Non-pigmented ciliary epithelial cell (primary cell): ENCODE measurements around the gene FAM163B.

ENCODE experiments used
- DNase-seq: peaks from one replicate; pipeline ENCODE4 v3.0.0-alpha.2; 2010; ENCODE audit warnings: low read depth

Gene FAM163B

DNA sequence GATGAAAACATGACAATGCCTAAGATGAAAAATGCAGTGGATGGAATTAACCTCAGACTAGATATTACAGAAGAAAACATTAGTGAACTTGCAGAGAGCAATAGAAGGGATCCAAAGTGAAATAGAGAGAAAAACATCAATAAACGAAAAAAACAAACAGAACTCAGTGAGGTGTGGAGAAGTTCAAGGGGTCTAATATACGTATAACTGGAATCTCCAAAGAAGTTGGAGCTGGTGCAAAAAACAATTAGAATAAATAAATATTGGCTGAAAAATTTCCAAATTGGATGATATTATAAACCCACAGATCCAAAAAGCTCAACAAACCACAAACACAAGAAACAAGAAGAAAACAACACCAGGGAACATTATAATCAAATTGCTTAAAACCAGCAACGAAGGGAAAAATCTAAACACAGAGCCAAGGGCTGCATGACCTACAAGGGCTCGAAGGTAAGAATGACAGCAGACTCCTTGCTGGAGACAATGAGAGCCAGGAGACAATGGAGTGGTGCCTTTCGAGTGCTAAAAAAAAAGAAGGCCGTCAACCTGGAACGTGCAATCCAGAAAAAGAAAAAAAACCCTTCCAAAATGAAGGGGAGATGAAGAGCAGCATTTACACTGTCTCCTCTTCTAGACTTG lies 11.8 kb downstream of the FAM163B start:
- DNase-seq, result no peak

GRCh38 chr9:133595910-133596309 lies 13.3 kb downstream of the FAM163B start:
- no peak for DNase-seq

DNA sequence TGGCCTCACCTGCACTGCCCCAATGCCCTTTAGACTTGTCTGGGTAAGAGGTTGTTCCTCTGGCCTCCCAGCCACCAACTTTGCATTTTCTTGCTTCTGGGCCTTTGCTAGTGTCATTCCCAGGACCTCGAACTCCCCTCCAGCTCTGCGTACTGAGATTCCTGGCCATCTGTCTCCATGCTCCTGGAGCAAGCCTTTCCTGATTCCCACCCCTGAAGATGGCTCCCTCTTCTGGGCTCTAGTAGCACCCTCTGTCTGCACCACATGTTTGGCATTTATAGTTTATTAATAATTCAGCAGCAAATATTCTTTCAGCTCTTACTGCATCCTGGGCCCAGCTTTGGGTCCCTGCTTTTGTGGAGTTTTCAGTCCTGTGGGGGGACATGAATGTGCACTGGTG lies 14.9 kb downstream of the FAM163B start:
- no peak for DNase-seq

DNA sequence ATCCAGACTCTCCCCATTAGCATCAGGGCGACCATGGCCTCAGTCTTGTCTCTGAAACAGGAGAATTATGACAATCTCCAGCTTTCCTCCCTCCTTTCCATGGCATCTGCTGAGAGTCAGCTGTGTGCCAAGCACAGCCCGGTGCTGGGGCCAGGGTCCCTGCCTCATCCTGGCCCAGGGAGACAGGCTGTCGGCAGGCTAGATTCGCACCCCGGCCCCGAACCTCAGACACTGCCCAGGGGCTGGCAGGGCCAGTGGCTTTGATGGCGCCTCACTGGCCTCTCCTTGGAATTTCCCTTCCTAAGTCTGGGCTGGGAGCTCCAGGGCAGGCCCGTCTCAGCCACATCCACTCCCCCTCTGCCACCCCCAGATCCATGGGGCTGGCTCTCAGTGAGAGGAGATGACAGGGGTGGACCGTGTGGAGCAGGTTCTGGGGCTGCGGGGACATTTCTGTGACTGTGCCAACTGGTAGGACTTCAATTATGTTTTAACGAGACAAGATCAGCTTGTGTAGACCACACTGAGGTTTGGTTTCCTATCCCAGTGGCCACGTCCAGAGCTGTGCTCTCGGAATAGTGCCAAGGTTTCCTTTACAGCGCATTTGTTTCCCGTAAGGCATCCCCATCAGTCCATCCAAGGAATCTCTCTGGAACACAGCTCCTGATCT lies 15.5 kb downstream of the FAM163B start:
- DNase-seq, result no peak

DNA sequence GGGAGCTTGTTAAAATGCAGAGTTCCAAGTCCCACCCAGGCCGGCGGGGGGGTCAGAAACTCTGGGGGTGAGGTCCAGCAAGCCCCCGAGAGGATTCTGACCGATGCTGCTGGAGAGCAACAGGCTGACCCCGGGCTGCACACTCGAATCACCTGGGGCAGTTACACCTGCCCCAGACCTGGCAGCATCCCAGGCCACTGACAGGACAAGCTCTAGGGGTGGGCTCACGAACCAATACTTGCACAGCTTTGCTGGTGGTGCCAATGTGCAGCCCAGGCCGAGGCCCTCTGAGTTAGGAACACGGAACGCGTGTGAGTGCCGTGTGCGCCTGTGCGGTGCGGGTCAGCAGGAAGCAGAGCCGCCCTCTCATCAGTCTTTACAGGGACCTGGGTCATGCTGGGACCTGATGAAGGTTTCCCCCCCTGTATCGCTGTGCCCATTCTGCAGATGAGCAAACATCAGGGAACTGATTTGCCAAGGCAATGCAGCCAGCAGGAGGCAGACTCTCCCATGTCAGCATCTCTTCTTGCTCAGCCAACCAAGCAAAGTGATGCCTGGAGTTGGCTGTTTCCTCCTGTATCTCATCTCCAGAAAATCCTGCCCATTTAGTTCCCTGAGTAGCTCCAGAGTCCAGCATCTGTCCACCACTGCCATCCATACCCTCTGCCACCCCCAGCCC lies 16.3 kb downstream of the FAM163B start:
- DNase-seq, result no peak

GRCh38 chr9:133591985-133592384 lies 17.2 kb downstream of the FAM163B start:
- no peak for DNase-seq

DNA sequence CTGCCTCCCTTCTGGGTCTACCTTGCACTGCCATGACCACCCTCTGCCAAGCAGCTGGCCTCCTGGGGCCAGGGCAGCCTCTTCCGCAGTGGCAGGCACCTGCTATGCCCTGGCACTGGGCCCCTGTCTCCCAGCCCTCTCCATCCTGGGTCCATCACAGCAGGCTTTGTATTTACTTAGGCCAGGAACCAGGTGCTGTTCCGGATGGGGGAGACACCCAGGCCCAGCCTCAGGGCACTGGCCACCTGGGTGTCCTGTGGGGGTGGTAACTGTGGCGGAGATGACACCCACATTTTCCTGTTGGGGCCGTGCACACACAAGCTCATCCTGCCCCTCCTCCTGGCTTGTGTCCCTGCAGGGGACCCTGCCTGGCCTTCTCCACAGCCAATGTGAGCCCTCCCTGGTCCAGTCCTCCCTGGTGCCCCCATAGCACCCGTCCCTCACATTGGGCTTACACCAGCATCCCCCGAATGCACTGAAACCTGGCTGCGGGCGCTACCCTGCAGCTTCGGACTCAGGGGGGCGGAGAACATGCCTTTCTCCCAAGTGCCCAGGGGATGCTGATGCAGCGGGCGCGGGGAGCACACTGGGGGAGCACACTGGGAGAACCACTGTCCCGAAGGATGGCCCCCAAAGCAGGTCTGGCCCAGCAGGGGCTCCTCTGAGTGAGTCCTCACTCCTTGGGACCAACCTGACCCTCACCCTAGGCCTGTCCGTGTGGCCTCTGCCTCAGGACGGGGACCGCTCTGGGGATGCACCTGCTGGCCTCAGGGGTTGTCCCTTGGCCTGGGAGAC lies 17.9 kb downstream of the FAM163B start:
- DNase-seq, result no peak

GRCh38 chr9:133590231-133590855 lies 18.8 kb downstream of the FAM163B start:
- no peak for DNase-seq

DNA sequence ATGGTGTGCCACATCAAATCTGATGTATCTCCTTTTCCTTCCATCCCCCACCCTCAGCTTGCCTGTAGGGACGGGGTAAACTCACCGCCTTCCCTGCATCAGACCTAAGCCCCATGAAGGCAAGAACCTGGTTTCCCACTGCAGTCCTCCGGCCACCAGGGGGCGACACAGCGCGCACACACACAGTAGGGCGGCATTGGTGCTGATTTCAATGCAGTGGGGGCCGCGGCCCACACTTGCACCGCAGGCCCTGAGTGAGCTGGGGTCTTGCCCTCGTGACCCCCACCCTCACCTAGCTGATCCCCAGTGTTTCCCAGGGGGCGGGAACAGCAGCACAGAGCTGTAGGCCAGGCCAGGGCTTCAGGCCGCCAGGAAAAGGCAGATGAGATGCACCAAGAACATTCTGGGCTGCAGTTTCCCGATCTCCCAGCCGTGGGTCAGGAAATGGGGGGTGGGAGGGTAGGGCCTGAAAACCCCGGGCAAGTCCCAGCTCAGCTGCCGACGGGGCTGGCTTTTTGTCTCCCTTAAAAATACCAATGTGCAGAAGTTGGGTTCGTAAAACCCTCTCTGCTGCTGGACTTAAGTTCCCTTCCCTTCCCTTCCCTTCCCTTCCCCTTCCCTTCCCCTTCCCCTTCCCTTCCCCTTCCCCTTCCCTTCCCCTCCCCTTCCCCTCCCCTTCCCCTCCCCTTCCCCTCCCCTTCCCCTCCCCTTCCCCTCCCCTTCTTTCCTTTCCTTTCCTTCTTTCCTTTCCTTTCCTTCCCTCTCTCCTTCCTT lies 19.5 kb downstream of the FAM163B start:
- DNase-seq, result no peak

GRCh38 chr9:133587466-133587865 lies 21.7 kb downstream of the FAM163B start:
- DNase-seq, result no peak

- no peak for DNase-seq
Measured at GRCh38 chr9:133587051-133587450, 22.1 kb downstream of the FAM163B start.

DNA sequence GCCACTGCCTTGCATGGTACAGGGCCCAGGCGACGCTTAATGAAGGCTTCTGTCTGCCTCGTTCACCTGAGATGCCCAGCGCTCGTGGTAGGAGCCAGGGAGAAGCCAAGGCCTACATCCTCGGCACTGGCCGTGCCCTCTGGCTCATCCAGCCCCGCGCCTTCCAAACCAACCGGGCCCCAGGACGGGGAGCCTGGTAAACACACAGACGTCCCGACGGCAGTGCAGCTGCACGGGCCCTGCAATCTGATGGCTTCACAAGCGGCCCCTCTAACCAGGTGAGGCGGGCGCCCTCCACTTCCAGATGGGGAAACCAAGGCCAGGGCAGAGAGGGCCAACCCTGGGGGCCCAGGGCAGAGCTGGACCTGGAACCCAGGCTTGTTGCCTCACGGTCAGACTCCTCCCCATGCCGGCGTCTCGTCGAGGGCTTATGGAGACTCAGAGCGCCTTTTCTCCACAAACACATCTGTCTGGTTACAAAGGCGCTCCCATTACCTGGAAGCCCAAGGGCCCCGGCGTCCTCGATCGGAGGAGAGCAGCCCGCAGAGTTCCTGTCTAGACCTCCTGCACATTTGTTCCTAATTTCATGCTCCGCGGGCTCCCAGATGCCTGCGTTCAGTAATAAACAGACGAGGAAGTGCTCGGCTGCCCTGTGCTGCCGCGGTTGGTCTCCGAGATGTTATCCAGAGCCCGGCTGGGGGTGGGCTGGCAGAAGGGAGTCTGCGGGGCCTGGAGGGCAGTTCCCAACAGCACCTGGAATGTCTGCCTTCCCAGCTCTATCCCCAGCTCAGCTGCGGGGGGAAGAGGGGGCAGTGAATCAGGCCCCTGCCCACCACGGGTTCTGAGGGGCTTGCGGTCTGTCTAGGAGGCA lies 23.5 kb downstream of the FAM163B start:
- DNase-seq, result no peak

GRCh38 chr9:133584559-133585476 lies 24.4 kb downstream of the FAM163B start:
- no peak for DNase-seq

- no peak for DNase-seq
Measured at GRCh38 chr9:133584167-133584558, 25.0 kb downstream of the FAM163B start.

DNA sequence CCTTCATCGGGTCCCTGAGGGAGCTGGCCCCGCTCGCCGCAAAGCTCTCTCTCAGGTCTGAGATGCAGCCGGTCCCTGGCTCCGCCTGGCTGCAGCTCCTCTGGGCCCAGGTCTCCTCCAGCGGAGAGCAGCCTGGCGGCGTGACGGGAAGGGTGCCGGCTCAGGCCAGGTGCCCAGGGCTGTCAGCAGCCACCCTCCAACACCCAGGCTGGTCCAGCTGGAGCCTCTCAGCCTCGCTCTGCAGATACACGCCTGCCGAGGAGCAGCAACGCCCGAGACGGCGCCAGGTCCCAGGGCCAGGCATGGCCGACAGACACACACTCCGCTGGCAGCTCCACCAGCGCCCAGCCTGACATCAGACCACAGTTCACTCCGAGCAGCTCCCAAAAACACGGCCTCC lies 25.6 kb downstream of the FAM163B start:
- no peak for DNase-seq

DNA sequence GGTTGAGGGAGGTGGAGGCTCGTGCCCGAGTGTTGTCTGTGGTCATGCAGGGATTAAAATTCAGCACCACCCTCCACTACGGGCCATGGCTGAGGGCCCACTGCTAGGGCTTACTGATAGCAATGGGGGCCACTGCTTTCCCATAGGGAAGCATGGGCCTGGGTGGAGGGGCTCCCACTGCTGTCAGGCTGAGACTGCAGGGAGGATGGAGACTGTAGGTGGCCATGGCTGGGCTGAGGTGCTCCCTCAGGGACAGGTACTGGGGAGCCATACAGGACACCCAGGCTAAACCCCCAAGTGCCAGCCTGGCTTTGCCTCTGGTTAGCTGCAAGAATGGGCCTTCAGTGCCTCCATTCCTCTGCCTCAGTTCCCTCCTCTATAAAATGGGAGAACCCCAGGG lies 26.1 kb downstream of the FAM163B start:
- DNase-seq, result no peak

GRCh38 chr9:133582501-133583045 lies 26.6 kb downstream of the FAM163B start:
- no peak for DNase-seq

GRCh38 chr9:133581513-133582343 lies 27.5 kb downstream of the FAM163B start:
- no peak for DNase-seq
